GM12873 (cell line): ENCODE data around the gene ZCWPW1.

ENCODE experiments used
- CTCF ChIP-seq: IDR thresholded peaks from 2 replicates; pipeline ENCODE4 v1.5.1; 2012; ENCODE audit warnings: low read depth, mild to moderate bottlenecking, moderate library complexity, low read length, control low read depth; ENCODE audit not compliant: insufficient read depth; ENCODE audit errors: missing control alignments

ZCWPW1 gene

GRCh38 chr7:100352984-100353684, 75.4 kb downstream of the ZCWPW1 start:
- TF ChIP-seq CTCF, result no peak

- no peak for TF ChIP-seq CTCF
Observed at GRCh38 chr7:100351657-100352058, 76.8 kb downstream of the ZCWPW1 start.
